Coronary artery (tissue), 2 donors: ENCODE results near the gene KAZALD1.

ENCODE experiments used
- DNase-seq: peaks from one replicate; pipeline ENCODE4 v3.0.0-alpha.2; 2017; ENCODE audit warnings: low spot score
- H3K27ac ChIP-seq, 2 donors: fragments of 200-600 bp; sonication (generic); one replicate each; pipeline ENCODE4 v1.5.1; 2016 to 2019
- H3K4me3 ChIP-seq: fragments of 200-600 bp; sonication (generic); 2 replicates; pipeline ENCODE4 v1.5.1; 2016; ENCODE audit warnings: mild to moderate bottlenecking, moderate library complexity
- CTCF ChIP-seq: fragments of 200-600 bp; sonication (generic); IDR thresholded peaks from one replicate; pipeline ENCODE4 v1.5.1; 2019; ENCODE audit warnings: antibody characterized with exemption

KAZALD1 gene

DNA sequence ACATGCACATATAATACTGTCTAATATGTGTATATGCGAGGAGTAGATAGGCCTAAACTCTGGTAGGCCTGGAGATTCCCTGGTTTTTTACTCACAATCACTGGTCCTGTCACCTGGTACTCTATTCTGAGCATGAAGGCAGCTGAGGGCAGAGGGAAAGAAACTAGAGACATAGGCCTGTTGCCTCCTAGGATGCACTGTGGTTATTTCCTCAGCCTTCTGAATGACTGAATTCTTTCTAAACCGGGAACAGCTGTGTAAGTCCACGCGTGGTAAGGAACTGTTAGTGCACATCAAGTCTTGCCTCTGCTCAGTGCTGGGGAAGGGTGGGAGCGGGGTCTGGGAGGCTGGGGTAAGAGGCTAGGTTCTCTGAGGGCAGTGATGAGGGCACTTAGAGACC, 7.7 kb downstream of the KAZALD1 start:
- DNase-seq = no peak
- no peak overlapping the region for H3K27ac ChIP-seq
- no peak overlapping the region for H3K4me3 ChIP-seq
- no peak for TF ChIP-seq CTCF

DNA sequence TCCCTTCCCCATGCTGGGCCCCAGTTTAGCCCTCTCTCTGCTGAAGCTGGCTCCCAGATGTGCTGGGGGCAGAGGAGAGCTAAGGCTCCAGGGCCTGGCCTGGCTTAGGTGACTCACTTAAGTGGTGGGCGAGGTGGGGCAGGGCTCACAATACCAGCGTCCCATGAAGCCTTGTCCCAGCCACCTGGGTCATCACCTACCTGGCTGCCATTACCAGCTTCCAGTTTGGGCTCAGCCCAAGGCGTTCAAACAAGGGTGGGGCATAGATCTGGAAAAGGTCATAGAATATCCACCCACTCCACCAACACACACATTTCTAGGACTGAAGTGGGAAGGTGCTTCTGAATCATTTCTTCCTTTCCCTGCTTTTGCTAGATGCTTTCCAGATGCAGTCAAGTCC, 8.3 kb downstream of the KAZALD1 start:
- no peak for TF ChIP-seq CTCF
- no peak overlapping the region for H3K27ac ChIP-seq
- H3K4me3 ChIP-seq = no peak overlapping the region
- no peak for DNase-seq

DNA sequence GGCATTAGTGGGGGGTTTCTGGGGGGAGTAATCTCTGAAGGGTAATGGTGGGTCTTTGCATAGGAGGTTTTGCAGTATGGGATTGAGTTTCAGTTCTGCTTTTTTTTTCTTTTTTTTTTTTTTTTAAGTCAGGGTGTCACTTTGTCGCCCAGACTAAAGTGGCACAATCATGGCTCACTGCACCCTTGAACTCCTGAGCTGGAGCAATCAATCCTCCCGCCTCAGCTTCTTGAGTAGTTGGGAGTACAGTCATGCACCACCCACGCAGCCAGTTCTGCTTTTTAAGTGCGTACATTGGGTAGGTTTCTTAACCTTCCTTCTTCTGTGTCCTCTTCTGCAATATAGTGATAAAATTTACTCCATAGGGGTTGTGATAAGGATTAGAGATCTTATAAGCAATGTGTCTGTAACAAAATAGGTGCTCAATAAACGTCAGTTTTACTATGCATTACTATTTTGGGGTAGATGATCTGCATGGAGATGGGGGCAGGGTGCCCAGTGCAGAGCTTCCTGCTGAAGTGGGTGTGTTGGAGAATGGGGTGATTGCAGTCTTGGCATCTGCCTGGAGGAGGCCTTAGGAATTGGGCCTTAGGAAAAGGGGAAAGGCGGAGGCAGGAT, 9.6 kb downstream of the KAZALD1 start:
- no peak for TF ChIP-seq CTCF
- no peak for DNase-seq
- Histone ChIP-seq H3K27ac (no peak overlapping the region), H3K4me3 (no peak overlapping the region)

DNA sequence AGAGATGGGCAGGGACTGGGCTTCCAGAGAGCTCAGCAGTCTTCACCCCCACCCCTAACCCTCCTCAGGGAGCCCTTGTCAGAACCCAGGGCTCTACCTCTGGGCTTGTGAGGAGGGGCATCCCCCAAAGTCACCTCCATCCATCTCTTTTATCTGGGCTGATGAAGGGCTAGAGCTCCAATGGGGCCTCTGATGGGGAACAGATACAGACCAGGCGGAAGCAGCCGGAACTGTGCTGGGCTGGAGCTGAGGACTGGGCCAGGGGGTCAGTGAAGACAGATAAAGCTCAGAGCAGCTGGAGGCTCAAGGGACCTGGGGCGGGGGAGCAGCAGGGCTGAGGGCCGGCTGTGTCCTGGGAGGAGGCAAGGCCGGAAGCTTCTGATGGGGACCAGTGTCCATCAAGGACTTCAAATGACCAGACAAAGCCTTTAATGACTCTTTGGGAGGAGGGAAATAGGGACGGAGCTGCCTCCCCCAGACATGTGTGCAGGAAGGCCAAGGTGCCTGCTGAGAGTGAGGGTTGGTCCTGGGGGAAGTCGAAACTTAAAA, 10.2 kb downstream of the KAZALD1 start:
- Histone ChIP-seq H3K4me3 (no peak overlapping the region), H3K27ac (no peak overlapping the region)
- TF ChIP-seq CTCF = no peak
- no peak for DNase-seq

- Histone ChIP-seq H3K4me3 (no peak overlapping the region), H3K27ac (no peak overlapping the region)
- no peak for DNase-seq
- TF ChIP-seq CTCF = no peak
Measured at GRCh38 chr10:101072923-101073322, 11.1 kb downstream of the KAZALD1 start.

- H3K27ac ChIP-seq = no peak overlapping the region
- no peak overlapping the region for H3K4me3 ChIP-seq
- no peak for DNase-seq
- TF ChIP-seq CTCF = no peak
Measured at GRCh38 chr10:101073631-101074030, 11.8 kb downstream of the KAZALD1 start.

GRCh38 chr10:101075775-101076174, 14.0 kb downstream of the KAZALD1 start:
- H3K27ac ChIP-seq = no peak overlapping the region
- TF ChIP-seq CTCF = no peak
- DNase-seq = no peak
- no peak overlapping the region for H3K4me3 ChIP-seq
